ENCODE data around the gene CTAG1B. TPM values are rescaled to one million over a fixed set of nuclear protein-coding genes. Genes with fewer than 3 reads are reported as not detected.
"Not testable (repeated sequence)": the region's sequence is repeated elsewhere in the genome, so short reads cannot be mapped to it uniquely, and the experiment has no call there.

The CTAG1B gene
- total RNA-seq, 2 donors from 2014 or later = not detected

DNA sequence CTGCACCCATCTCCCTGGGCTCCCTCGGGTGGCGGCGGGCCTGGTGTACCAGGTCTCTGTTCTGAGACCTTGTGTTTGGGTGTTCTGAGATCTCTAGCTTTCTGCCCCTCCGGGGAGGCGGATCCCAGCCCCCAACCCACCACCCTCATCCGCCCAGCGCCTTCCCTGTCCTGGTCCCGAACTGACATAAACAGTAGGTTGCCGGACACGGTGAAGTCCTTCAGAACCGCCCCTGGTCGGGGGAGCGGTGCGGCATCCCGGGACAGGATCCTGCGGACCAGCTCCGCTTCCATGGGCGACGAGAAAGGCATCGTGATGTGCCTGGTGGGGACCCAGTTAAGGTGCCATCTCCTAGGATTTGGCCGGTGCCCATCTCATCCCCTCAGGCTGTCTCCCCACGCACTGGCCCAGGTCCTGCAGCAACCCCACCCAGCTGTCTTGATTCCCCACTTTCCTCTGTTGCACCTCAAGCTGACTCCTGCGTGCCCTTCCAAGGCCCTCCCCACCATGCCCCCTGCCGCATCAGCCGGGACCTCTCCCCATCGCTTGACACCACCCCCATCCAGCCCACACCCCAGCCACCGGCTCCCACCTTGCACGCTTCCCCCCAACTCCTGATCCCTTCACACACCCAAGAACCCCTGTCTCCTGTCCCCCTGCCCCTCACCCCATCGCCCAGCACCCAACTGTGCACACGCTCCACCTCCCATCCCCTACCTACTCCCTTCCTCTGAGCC lies 33.4 kb upstream of the CTAG1B start:
- no peak for DNase-seq
- Mint-ChIP-seq H3K4me3 (no peak overlapping the region), H3K27ac (no peak overlapping the region), H3K9me3 (no peaks in the 10 kb centered on the region), H3K4me1 (ENCODE audit: low read depth) (no peaks in the 10 kb centered on the region), H3K36me3 (ENCODE audit: insufficient read depth in 2 of 2) (no peaks in the 10 kb centered on the region), H3K27me3 (ENCODE audit: low read depth) (no peaks in the 10 kb centered on the region)
- no peak for ATAC-seq (replicated peaks in 1 of 2)

DNA sequence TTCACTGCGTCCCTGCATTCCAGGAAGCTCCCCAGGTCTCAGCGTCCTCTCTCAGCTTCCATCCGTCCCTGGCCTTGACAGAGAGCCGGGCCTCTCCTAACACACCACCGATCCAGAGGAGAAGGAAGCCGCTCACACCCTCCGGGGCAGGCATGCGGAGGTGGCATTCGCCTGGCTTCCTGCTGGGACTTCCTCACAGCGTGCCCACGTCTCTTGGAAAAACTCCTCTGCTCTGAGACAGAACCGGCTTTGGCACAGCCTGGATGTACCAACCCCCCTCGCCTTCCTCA lies 31.1 kb upstream of the CTAG1B start:
- no peak overlapping the region for H3K27ac Mint-ChIP-seq
- H3K27me3 Mint-ChIP-seq (ENCODE audit: low read depth) = no peaks in the 10 kb centered on the region
- H3K4me1 Mint-ChIP-seq (ENCODE audit: low read depth) = no peaks in the 10 kb centered on the region
- no peak overlapping the region for H3K4me3 Mint-ChIP-seq
- H3K36me3 Mint-ChIP-seq (ENCODE audit: insufficient read depth in 2 of 2) = no peaks in the 10 kb centered on the region
- DNase-seq = no peak
- H3K9me3 Mint-ChIP-seq = no peaks in the 10 kb centered on the region
- ATAC-seq (replicated peaks in 1 of 2) = no peak

DNA sequence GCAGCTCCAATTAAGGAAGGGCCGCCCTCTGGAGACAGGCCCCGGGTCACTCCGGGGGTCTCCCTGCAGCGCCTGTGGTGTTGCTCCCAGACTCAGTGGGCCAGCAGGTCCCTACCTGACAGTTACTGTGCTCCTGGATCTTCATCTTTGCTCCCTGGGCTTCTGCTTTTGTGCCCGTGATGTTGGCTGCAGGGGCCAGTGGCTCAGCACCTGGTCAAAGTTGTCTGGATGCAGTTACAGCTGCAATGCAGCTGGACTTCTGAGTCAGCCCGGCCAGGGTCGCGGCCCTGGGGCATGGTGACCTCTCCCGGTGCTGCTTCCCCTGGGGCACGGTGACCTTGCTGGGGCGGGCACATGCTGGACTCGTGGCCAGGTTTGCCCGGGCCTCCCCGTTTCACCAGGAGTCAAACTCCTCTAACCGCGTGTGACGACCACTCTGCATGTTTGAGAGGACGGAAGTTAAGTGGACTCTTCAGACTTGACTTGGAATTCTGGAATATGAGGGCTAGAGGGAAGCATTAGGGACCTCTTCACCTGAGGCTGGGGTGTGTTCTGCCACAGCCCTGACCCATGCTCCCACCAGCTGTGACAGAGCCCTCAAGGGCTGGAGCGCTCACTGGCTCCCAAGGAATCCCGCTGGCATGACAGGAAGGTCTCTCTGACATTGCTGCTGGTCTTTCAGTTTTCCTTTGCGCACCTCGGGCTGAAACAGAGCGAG lies 30.6 kb upstream of the CTAG1B start:
- Mint-ChIP-seq H3K9me3 (no peaks in the 10 kb centered on the region), H3K4me1 (ENCODE audit: low read depth) (no peaks in the 10 kb centered on the region), H3K36me3 (ENCODE audit: insufficient read depth in 2 of 2) (no peaks in the 10 kb centered on the region), H3K4me3 (no peak overlapping the region), H3K27me3 (ENCODE audit: low read depth) (no peaks in the 10 kb centered on the region), H3K27ac (no peak overlapping the region)
- ATAC-seq (replicated peaks in 1 of 2) (no peak), DNase-seq (no peak)

DNA sequence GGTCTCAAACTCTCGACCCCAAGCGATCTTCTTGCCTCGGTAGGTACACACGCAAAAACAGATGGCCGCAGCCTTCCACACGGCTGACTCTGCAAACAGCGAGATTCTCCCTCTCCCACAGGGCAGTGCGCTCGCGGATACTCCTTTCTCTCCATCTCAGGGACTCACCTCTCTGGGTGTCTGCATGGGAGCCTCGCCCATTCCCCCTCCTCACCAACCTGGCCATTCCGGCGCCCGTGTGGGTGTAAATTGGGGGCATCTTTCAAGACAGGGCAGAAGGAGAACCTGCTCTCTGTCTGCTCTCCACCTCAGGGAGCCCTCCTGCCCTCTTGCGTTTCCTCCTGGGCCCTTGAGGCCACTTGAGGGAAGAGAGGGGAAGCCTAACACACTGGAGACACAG lies 29.8 kb upstream of the CTAG1B start:
- no peak overlapping the region for H3K4me3 Mint-ChIP-seq
- H3K9me3 Mint-ChIP-seq = no peaks in the 10 kb centered on the region
- DNase-seq (no peak), ATAC-seq (replicated peaks in 1 of 2) (no peak)
- H3K36me3 Mint-ChIP-seq (ENCODE audit: insufficient read depth in 2 of 2) = no peaks in the 10 kb centered on the region
- H3K27me3 Mint-ChIP-seq (ENCODE audit: low read depth) = no peaks in the 10 kb centered on the region
- no peak overlapping the region for H3K27ac Mint-ChIP-seq
- no peaks in the 10 kb centered on the region for H3K4me1 Mint-ChIP-seq (ENCODE audit: low read depth)

DNA sequence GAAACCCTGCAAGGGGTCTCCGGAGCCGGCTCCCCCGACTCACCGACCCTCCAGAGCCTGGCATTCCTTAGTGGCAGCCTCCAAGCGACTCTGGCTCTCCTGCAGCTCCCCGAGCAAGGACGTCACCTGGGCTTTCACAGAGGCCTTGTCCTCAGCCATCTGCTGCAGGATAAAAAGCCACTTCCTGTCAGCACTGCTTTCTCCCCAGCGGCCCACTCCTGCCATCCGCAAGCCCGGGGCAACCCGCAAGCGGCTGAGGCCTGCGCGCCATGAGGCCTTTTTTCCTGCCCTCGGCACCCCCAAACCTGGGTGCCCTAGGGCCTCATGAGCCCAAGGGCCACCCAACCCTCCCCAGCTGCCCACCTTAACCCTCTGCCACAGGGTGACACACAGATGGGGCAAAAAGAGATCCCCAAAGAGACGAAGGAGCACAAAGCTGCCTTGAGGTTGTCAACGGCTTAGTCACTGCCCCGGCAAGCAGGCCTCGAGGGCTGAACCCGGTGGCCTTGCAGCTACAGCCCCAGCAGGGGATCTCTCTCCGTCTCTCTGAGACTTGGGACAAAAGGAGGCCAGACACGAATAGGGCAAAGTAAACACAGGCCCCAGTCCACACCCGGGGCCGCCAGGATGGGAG lies 26.8 kb upstream of the CTAG1B start:
- H3K27ac Mint-ChIP-seq; H3K4me3 Mint-ChIP-seq; H3K9me3 Mint-ChIP-seq; H3K36me3 Mint-ChIP-seq (ENCODE audit: insufficient read depth in 2 of 2); H3K27me3 Mint-ChIP-seq (ENCODE audit: low read depth); H3K4me1 Mint-ChIP-seq (ENCODE audit: low read depth); DNase-seq: not testable (repeated sequence)
- peak; percentile 79 to 86 for ATAC-seq (replicated peaks in 1 of 2)

DNA sequence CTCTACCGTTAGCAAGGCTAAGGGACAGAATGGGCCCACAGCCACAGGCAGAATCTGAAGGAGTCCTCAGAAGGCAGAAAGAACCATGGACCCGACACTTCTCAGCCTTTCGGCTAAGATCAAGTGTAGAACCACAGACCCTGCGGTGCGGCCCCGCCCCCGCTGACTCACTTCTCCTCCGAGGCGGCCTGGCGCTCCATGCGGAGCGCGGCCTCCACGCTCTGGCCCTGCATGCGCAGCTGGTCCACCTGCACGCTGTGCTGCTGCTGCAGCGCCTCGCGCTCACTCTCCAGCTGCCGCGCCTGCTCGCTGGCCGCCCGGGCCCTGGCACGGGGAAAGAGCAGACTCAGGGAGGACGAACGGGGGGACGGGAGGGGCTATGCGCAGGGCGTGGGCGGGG lies 24.6 kb upstream of the CTAG1B start:
- H3K9me3 Mint-ChIP-seq; H3K4me1 Mint-ChIP-seq (ENCODE audit: low read depth); DNase-seq; H3K4me3 Mint-ChIP-seq; H3K36me3 Mint-ChIP-seq (ENCODE audit: insufficient read depth in 2 of 2); H3K27ac Mint-ChIP-seq; ATAC-seq (replicated peaks in 1 of 2); H3K27me3 Mint-ChIP-seq (ENCODE audit: low read depth): not testable (repeated sequence)

DNA sequence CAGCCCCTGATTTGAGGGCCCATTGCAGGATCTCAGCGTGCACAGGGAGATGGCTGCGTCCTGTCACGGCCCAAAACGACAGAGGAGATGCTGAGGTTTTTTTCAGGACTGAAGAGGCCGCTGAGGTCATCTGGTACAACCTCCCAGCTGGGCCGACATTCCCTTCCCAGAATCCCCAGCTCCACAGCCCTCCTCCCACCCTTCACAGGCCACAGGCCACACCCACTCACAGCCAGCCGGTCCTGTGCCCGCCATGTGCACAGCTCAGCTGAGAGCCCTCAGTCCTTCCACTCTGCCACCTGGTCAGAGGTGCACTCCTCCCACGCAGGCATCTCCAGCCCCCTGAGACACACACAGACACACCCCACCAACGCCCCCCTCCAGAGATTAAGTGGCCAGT lies 22.7 kb upstream of the CTAG1B start:
- not testable (repeated sequence) for H3K36me3 Mint-ChIP-seq (ENCODE audit: insufficient read depth in 2 of 2); H3K9me3 Mint-ChIP-seq; H3K27ac Mint-ChIP-seq; H3K4me1 Mint-ChIP-seq (ENCODE audit: low read depth); DNase-seq; H3K27me3 Mint-ChIP-seq (ENCODE audit: low read depth); H3K4me3 Mint-ChIP-seq; ATAC-seq (replicated peaks in 1 of 2)

DNA sequence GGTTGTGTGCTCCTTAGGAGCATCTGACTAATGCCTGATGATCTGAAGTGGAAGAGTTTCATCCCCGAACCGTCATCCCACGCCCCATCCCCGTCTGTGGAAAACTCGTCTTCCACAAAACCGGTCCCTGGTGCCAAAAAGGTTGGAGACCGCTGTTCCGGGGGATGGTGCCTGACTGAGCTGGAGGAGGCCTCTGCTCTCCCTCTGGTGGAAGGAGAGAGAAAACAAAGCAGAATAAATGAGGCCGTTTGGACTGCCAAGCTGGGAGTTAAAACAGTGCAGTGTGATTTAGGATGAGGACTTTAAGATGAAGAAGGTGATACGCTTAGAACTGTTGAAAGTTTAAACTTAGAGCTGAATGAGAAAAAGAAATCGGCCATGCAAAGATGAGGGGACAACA lies 14.6 kb upstream of the CTAG1B start:
- not testable (repeated sequence) for ATAC-seq (replicated peaks in 1 of 2); H3K27me3 Mint-ChIP-seq (ENCODE audit: low read depth); H3K27ac Mint-ChIP-seq; DNase-seq; H3K4me1 Mint-ChIP-seq (ENCODE audit: low read depth); H3K4me3 Mint-ChIP-seq; H3K9me3 Mint-ChIP-seq; H3K36me3 Mint-ChIP-seq (ENCODE audit: insufficient read depth in 2 of 2)

DNA sequence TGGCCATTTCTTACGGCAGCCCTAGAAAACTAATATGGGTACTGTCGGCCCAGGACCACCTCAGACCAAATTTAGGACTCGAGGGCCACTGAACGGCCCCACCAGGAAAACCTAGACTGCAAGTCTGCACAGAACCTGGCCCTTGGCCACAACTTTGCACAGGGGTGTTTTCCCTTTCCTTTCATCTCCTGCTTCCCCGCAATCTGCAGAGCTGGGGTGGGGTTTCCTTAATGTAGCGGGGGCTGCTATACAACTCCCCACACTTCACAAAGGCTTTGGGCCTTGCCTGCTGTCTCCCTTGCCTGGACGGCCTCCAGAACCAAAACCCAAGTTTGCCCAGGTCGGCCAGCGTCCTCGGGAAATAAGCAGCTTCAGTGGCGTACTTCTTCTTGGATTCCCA lies 11.9 kb upstream of the CTAG1B start:
- not testable (repeated sequence) for ATAC-seq (replicated peaks in 1 of 2); H3K4me1 Mint-ChIP-seq (ENCODE audit: low read depth); H3K27me3 Mint-ChIP-seq (ENCODE audit: low read depth); H3K9me3 Mint-ChIP-seq; H3K36me3 Mint-ChIP-seq (ENCODE audit: insufficient read depth in 2 of 2); H3K4me3 Mint-ChIP-seq; DNase-seq; H3K27ac Mint-ChIP-seq

DNA sequence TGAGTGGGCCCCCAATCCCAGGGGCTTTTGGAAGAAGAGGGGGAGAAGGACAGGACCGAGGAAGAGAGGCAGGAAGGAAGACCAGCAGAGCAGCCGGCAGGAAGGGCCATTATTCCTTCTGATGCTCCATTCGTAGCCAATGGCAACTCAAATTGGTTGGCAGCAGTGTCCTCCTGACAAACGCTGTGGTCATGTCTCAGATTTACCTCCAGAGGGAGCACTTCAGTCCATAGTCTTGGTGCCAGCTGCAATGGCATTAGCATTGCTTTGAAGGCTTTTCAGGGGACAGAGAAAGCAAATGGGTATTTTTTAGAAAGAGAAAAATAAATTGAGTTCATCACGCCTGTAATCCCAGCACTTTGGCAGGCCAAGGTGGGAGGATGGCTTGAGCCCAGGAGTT lies 9.9 kb upstream of the CTAG1B start:
- ATAC-seq (replicated peaks in 1 of 2) = peak; percentile 57 to 64
- H3K36me3 Mint-ChIP-seq (ENCODE audit: insufficient read depth in 2 of 2); H3K4me3 Mint-ChIP-seq; H3K27me3 Mint-ChIP-seq (ENCODE audit: low read depth); H3K4me1 Mint-ChIP-seq (ENCODE audit: low read depth); H3K27ac Mint-ChIP-seq; DNase-seq; H3K9me3 Mint-ChIP-seq: not testable (repeated sequence)

DNA sequence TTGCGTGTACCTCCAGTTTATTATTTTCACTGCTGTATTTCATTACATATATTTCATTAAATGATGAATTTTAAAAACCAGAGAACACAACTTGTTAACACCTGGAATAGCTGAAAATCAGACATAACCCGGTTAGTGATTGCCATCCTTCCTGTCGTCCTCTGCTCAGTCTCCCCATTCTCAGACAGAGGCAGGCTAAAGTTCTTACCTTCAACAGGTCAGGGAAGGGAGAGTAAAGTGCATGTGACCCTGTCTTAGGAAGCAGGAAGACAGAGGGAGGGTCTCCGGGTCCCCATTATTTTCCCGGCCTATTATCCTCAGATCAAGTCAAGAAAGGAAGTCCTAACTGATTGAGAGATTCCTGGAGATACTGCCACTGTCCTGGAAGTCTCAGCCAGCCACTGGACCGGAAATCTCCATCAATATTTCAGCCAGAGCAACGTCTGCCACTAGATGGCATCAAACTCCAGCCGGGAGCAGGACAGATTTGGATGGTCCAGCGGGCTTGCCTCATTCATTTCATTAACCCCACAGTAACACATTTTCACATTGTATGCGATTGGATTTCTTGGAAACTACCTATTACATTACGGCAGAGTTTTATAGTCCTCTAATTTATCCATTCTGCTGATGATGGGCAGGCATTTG lies 1.8 kb upstream of the CTAG1B start:
- not testable (repeated sequence) for H3K27ac Mint-ChIP-seq; DNase-seq; H3K27me3 Mint-ChIP-seq (ENCODE audit: low read depth); H3K36me3 Mint-ChIP-seq (ENCODE audit: insufficient read depth in 2 of 2); H3K4me3 Mint-ChIP-seq; H3K9me3 Mint-ChIP-seq; H3K4me1 Mint-ChIP-seq (ENCODE audit: low read depth)
- peak in 1 of 2 donors; percentile 48 for ATAC-seq (replicated peaks in 1 of 2)

DNA sequence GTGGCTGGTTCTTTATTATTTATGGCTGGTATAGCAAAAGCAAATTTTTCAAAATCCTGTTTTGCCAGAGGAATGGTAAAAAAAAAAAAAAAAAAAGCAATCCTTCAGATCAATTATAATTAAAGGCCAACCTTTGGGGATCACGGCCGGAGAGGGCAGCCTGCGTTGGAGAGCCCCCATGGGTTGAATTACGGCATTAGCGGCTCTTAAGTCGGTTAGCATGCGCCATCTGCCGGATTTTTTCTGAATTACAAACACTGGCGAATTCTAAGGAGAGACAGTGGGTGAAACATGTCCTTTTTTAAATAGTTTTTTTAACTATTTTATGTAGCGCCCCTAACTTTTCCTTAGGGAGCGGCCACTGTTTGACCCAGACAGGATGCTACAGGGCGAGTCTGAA lies 5.5 kb downstream of the CTAG1B start:
- not testable (repeated sequence) for H3K4me1 Mint-ChIP-seq (ENCODE audit: low read depth); H3K27ac Mint-ChIP-seq; ATAC-seq (replicated peaks in 1 of 2); H3K36me3 Mint-ChIP-seq (ENCODE audit: insufficient read depth in 2 of 2); H3K9me3 Mint-ChIP-seq; DNase-seq; H3K4me3 Mint-ChIP-seq; H3K27me3 Mint-ChIP-seq (ENCODE audit: low read depth)

DNA sequence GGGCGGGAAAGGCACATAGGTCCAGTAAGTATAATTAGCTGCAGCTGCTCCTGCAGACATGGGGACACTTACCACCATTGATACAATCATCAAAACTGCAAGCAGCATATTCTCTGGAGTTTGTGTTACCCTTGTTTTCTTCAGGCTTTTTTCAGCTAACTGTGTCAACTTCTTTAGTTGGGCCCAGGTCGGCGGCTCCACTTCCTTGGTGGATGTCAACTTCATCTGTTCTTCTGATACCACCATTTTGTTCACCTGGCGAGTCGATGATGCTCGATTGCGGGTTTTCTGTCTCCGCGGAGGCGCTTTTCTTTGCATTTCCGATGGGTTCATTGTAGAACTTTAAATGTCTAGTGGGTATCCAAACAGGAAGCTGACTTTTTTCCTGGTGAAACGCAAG lies 7.9 kb downstream of the CTAG1B start:
- DNase-seq; H3K4me1 Mint-ChIP-seq (ENCODE audit: low read depth); ATAC-seq (replicated peaks in 1 of 2); H3K9me3 Mint-ChIP-seq; H3K27me3 Mint-ChIP-seq (ENCODE audit: low read depth); H3K36me3 Mint-ChIP-seq (ENCODE audit: insufficient read depth in 2 of 2); H3K4me3 Mint-ChIP-seq; H3K27ac Mint-ChIP-seq: not testable (repeated sequence)

Data from activated T-cell treated with anti-CD3 and anti-CD28 coated beads, Interleukin-2, amount 50 U/mL, for 72 hours (primary cell).